A673 (cell line): ENCODE results near the gene SNX27.

Experiments
- CTCF ChIP-seq: fragments of 300-800, 200-600 bp; sonication (generic); conservative IDR thresholded peaks from 2 replicates; pipeline ENCODE4 v1.5.1; 2017; ENCODE audit warnings: low read depth, mild to moderate bottlenecking, antibody characterized with exemption, low read length, moderate library complexity, mixed read lengths
- EZH2 ChIP-seq: fragments of 200-600 bp; sonication (generic); IDR thresholded peaks from 2 replicates; pipeline ENCODE4 v1.6.1; 2017; ENCODE audit warnings: borderline replicate concordance, low read depth, mild to moderate bottlenecking, mixed read lengths, antibody characterized with exemption, low read length; ENCODE audit not compliant: poor library complexity, severe bottlenecking

- TF ChIP-seq CTCF: no peak
- TF ChIP-seq EZH2: no peak
Observed at GRCh38 chr1:151563376-151563775, 48.5 kb upstream of the SNX27 start.
